Ovary (tissue), 9 donors: ENCODE results near the gene TRPM5. TPM values are rescaled to one million over a fixed set of nuclear protein-coding genes. Genes with fewer than 3 reads are reported as not detected.

ENCODE experiments used
- DNase-seq, 5 donors: peaks; one replicate each; pipeline ENCODE4 v3.0.0-alpha.2; 2019 to 2020
- H3K27ac ChIP-seq, 2 donors: fragments of 200-600 bp; one replicate each; pipeline versions ENCODE4 v1.5.1 to v1.8.0; 2019 to 2022
- H3K27me3 ChIP-seq: fragments of 200-600 bp; one replicate; pipeline ENCODE4 v1.8.0; 2022
- H3K36me3 ChIP-seq: fragments of 200-600 bp; sonication (generic); one replicate; pipeline ENCODE4 v1.5.1; 2019
- H3K4me1 ChIP-seq: one replicate; pipeline ENCODE4 v1.8.1; 2013; ENCODE audit warnings: mild to moderate bottlenecking, moderate library complexity; ENCODE audit not compliant: insufficient read depth
- H3K4me3 ChIP-seq: fragments of 200-600 bp; sonication (generic); one replicate; pipeline ENCODE4 v1.5.1; 2017
- H3K9me3 ChIP-seq, 2 donors: fragments of 200-600 bp in 1 of 2; sonication (generic) in 1 of 2; one replicate each; pipeline versions ENCODE4 v1.5.1 to v1.8.1; 2013 to 2019; ENCODE audit warnings: mild to moderate bottlenecking in 1 of 2, moderate library complexity in 1 of 2
- EP300 ChIP-seq: sonication (generic); formaldehyde crosslinking; IDR thresholded peaks from one replicate; pipeline ENCODE4 v1.6.1; 2017; ENCODE audit warnings: antibody characterized with exemption
- POLR2A ChIP-seq: fragments of 450-650 bp; IDR thresholded peaks from one replicate; pipeline ENCODE4 v1.6.1; 2017; ENCODE audit warnings: antibody characterized with exemption, mild to moderate bottlenecking, moderate library complexity
- WGBS, 3 donors: extraction: QIAGEN DNeasy Blood & Tissue Kit in 1 of 3; methylation state at CpG; one replicate each; pipeline versions ENCODE4 v1.1.5 to v1.1.7; 2013 to 2017; 5-methylcytosine and 5-hydroxymethylcytosine counted together
- intact Hi-C, 4 donors: fragments of 100-400 bp; cut with DNase I; formaldehyde crosslinking; loops; one replicate each; pipeline versions ENCODE4 v1.11.0 to v1.15.1; 2022 to 2023
- polyA plus RNA-seq, 2 donors: library from polyadenylated mRNA; stranded (reverse); fragments of 200-250 nt in 1 of 2; fragments of 350-450 nt in 1 of 2; fragmentation: Illumina TruSeq in 1 of 2; extraction: RNeasy Lipid Tissue Mini Kit (QIAGEN cat#74804) in 1 of 2; gene quantifications; one replicate each; pipeline ENCODE4 v1.2.3, GENCODE V29; 2013 to 2014
- total RNA-seq, 7 donors: library from RNA; depleted of rRNA in 2 of 7; stranded (reverse); fragments of >200 nt in 2 of 7; fragmentation: NEBNext Ultra II Directional in 3 of 7; extraction: Animal tissue kit (Norgen Biotek cat#: 25700) in 3 of 7; gene quantifications; one replicate each; pipeline versions ENCODE4 v1.1.0 to v1.2.4, GENCODE V29; 2016 to 2023
- TF ChIP-seq, protein P1 (sequence below), 3 donors: fragments of 450-650 bp in 2 of 3; fragments of 200-600 bp in 1 of 3; IDR thresholded peaks; one replicate each; pipeline versions ENCODE4 v1.5.1 to v1.8.0; 2016 to 2022; ENCODE audit warnings: antibody characterized with exemption in 3 of 3, mild to moderate bottlenecking in 1 of 3
- donor health status: DM: no; HTN: no; CAD: no; lungs with moderate emphysema.
- donor health status: DM: no; HTN: no; CAD: no.
- donor health status: Bipolar disorder and iron deficiency.
- donor health status: DM: yes; HTN: yes; CAD: no.
- donor health status: DM: no; HTN: no; CAD: no.
- donor health status: DM: yes; HTN: yes; CAD: no.

Gene TRPM5
- total and polyA plus RNA-seq, 9 donors, result 0.05 to 0.11 (median 0.08) TPM; not detected in 6

DNA sequence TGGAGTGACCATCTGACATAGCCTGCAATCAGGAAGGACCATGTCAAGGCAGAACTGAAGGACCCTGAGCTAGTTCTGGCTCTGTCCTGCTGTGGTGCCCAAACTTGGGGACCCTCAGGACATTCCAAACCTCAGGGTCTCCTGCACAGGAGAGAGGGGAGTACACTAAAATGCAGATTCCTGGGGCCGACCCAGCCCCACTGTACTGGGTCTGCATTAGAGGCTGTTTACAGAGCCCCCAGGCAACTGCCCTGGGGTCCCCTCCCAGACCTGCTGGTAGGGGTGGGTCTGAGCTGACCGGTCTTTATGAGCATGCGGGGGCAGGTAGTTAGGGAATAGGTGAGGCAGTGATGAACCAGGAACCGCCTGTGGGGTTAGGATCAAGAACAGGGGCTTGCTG is 6.8 kb downstream of the TRPM5 start:
- Histone ChIP-seq H3K4me3 (no peak overlapping the region), H3K4me1 (no peaks in the 10 kb centered on the region), H3K9me3 (no peaks in the 10 kb centered on the region), H3K27me3 (no peaks in the 10 kb centered on the region), H3K27ac (no peak overlapping the region), H3K36me3 (no peaks in the 10 kb centered on the region)
- peak in 1 of 5 donors; percentile 2 for DNase-seq
- intact Hi-C loops, result no loop called here
- WGBS, 3 donors, result 79 to 88% (median 85%) methylated on average over 4 of the region's 4 CpGs
- TF ChIP-seq EP300, result no peak
- TF ChIP-seq, protein P1, sequence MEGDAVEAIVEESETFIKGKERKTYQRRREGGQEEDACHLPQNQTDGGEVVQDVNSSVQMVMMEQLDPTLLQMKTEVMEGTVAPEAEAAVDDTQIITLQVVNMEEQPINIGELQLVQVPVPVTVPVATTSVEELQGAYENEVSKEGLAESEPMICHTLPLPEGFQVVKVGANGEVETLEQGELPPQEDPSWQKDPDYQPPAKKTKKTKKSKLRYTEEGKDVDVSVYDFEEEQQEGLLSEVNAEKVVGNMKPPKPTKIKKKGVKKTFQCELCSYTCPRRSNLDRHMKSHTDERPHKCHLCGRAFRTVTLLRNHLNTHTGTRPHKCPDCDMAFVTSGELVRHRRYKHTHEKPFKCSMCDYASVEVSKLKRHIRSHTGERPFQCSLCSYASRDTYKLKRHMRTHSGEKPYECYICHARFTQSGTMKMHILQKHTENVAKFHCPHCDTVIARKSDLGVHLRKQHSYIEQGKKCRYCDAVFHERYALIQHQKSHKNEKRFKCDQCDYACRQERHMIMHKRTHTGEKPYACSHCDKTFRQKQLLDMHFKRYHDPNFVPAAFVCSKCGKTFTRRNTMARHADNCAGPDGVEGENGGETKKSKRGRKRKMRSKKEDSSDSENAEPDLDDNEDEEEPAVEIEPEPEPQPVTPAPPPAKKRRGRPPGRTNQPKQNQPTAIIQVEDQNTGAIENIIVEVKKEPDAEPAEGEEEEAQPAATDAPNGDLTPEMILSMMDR (IDR thresholded peaks at IDR 0.05), result no peak
- TF ChIP-seq POLR2A, result no peak

DNA sequence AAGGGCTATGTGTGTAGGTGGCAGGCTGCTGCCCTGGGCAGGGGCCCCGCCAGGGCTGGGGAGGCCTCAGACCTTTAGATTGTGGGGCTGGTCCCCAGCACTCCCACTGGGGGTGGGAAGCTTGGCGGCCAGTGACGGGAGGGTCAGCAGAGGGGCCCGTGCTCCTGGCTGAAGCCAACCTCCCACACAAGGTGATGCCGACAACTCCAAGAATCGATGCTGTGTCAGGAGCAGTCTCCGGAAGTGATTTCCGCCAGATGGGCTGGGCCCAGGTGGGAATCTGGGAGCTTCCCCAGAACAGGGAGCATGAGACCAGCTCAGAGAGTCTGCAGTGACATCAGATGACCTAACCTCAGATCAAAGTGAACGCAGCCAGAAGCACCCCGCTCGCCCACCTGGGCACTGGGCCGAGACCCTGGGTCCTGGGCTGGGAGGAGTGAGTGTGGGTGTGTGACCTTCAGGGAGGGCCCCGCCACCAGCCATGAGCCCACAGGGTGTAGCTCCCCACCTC is 7.7 kb downstream of the TRPM5 start:
- peak in 2 of 5 donors; percentile 6 for DNase-seq
- Histone ChIP-seq H3K36me3 (no peaks in the 10 kb centered on the region), H3K4me3 (no peak overlapping the region), H3K27ac (no peak overlapping the region), H3K27me3 (no peaks in the 10 kb centered on the region), H3K4me1 (no peaks in the 10 kb centered on the region), H3K9me3 (no peaks in the 10 kb centered on the region)
- 56 to 58% (median 57%) methylated on average over 12 to 13 of the region's 13 CpGs for WGBS, 3 donors
- intact Hi-C loops, result no loop called here
- TF ChIP-seq EP300 (no peak), POLR2A (no peak)
- TF ChIP-seq, protein P1 (IDR thresholded peaks at IDR 0.05), result no peak

DNA sequence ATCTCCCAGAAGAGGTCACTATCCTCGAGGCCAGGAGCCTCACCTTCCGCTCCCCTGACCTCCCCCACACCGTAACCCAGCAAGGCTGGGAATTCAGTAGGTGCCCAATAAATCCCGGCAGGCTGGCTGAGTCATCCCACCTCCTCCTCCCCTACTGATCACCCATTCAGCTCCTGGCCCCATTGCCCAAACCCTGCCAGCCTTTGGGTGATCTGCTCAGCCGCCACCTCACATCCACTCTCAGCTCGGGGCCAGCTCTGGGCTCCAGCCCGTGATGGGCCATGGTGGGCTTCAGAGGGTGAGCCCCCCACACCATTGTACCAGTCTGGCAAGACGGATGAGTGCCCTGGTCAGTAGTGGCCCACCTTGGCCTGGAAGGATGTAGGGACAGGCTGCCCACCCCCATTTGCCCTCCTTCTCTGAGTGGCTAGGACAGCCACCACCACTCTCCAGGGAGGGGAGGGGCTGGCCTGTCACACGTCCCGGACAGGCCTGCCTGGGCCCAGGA is 8.2 kb downstream of the TRPM5 start:
- no peaks in the 10 kb centered on the region for H3K9me3 ChIP-seq
- no peaks in the 10 kb centered on the region for H3K27me3 ChIP-seq
- no peaks in the 10 kb centered on the region for H3K36me3 ChIP-seq
- H3K27ac ChIP-seq, result no peak overlapping the region
- H3K4me3 ChIP-seq, result no peak overlapping the region
- peak in 1 of 5 donors; percentile 5 for DNase-seq
- intact Hi-C loops, result no loop called here
- TF ChIP-seq POLR2A (no peak), EP300 (no peak)
- 66 to 75% (median 74%) methylated on average over 10 of the region's 10 CpGs for WGBS, 3 donors
- no peaks in the 10 kb centered on the region for H3K4me1 ChIP-seq

DNA sequence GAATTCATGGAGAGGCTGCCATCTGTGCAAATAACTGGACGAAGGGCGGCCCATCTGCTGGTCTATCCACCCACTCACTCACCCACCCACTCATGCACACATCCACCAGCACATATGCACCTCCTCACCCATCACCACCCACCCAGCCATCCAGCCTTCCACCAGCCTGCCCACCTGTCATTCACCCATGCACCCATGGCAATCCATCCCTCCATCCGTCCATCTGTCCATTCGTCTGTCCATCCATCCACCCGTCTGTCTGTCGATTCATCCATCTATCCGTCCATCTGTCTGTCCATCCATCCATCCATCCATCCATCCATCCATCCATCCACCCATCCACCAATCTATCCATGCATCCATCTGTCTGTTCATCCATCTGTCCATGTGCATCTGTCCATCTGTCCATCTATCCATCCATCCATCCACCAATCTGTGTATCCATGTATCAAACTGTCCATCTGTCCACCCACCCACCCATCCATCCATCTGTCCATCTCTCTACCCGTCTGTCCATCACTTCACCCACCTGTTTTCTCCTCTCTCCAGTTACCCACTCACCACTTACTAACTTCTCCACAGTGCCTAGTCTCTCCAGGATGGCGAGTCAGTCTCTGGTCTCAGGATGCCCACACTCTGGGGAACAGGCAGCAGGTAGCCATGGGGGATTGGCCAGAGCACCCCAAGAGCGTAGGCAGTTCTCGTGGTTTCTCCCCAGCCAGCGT is 8.9 kb downstream of the TRPM5 start:
- Histone ChIP-seq H3K4me1 (no peaks in the 10 kb centered on the region), H3K36me3 (no peaks in the 10 kb centered on the region), H3K4me3 (no peak overlapping the region), H3K27ac (no peak overlapping the region), H3K9me3 (no peaks in the 10 kb centered on the region), H3K27me3 (no peaks in the 10 kb centered on the region)
- no peak for TF ChIP-seq POLR2A
- TF ChIP-seq, protein P1 (IDR thresholded peaks at IDR 0.05), result no peak
- no peak for TF ChIP-seq EP300
- intact Hi-C loops, result no loop called here
- DNase-seq, result peak in 1 of 5 donors; percentile 2
- 86 to 89% (median 88%) methylated on average over 12 of the region's 12 CpGs for WGBS, 3 donors
